Measurements from ENCODE around the gene MTUS2.

DNA sequence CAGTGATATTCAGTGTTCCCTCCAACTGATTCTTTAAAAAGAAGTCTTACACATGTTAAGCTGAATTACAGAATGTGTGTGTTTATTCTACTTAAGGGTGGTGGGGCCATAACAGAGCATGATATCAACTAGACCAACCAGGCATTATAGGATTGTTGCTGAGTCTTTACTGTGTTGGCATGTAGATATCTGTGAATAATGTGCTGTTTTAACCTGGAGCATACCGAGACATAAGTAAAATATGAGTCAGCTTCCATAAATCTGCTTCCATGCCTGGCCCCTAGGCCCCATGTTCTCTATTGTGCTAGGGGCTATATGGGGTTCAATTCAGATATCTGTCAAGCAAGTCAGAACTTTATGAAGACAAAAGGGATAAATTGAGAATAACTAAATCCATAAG is 295.7 kb downstream of the MTUS2 start:
- TF ChIP-seq, protein P1, sequence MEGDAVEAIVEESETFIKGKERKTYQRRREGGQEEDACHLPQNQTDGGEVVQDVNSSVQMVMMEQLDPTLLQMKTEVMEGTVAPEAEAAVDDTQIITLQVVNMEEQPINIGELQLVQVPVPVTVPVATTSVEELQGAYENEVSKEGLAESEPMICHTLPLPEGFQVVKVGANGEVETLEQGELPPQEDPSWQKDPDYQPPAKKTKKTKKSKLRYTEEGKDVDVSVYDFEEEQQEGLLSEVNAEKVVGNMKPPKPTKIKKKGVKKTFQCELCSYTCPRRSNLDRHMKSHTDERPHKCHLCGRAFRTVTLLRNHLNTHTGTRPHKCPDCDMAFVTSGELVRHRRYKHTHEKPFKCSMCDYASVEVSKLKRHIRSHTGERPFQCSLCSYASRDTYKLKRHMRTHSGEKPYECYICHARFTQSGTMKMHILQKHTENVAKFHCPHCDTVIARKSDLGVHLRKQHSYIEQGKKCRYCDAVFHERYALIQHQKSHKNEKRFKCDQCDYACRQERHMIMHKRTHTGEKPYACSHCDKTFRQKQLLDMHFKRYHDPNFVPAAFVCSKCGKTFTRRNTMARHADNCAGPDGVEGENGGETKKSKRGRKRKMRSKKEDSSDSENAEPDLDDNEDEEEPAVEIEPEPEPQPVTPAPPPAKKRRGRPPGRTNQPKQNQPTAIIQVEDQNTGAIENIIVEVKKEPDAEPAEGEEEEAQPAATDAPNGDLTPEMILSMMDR (IDR thresholded peaks at IDR 0.05), result no peak
- TF ChIP-seq USF2 (IDR thresholded peaks at IDR 0.05) (no peak), EP300 (IDR thresholded peaks at IDR 0.05) (no peak), NR3C1 (IDR thresholded peaks at IDR 0.05) (no peak), RNF2 (IDR thresholded peaks at IDR 0.05; ENCODE audit: borderline replicate concordance, low read depth) (no peak)
- TF ChIP-seq, protein P2, sequence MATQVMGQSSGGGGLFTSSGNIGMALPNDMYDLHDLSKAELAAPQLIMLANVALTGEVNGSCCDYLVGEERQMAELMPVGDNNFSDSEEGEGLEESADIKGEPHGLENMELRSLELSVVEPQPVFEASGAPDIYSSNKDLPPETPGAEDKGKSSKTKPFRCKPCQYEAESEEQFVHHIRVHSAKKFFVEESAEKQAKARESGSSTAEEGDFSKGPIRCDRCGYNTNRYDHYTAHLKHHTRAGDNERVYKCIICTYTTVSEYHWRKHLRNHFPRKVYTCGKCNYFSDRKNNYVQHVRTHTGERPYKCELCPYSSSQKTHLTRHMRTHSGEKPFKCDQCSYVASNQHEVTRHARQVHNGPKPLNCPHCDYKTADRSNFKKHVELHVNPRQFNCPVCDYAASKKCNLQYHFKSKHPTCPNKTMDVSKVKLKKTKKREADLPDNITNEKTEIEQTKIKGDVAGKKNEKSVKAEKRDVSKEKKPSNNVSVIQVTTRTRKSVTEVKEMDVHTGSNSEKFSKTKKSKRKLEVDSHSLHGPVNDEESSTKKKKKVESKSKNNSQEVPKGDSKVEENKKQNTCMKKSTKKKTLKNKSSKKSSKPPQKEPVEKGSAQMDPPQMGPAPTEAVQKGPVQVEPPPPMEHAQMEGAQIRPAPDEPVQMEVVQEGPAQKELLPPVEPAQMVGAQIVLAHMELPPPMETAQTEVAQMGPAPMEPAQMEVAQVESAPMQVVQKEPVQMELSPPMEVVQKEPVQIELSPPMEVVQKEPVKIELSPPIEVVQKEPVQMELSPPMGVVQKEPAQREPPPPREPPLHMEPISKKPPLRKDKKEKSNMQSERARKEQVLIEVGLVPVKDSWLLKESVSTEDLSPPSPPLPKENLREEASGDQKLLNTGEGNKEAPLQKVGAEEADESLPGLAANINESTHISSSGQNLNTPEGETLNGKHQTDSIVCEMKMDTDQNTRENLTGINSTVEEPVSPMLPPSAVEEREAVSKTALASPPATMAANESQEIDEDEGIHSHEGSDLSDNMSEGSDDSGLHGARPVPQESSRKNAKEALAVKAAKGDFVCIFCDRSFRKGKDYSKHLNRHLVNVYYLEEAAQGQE (IDR thresholded peaks at IDR 0.05), result no peak
